Measurements from ENCODE around the gene RPTOR.

GRCh38 chr17:80884811-80885210 is 340.2 kb downstream of the RPTOR start:
- TF ChIP-seq CTCF (IDR thresholded peaks at IDR 0.05; ENCODE audit: insufficient read depth, low read depth, low read length) (no peak), EZH2 (IDR thresholded peaks at IDR 0.05; ENCODE audit: insufficient read depth, low read length) (no peak)
